GM12878 (cell line): ENCODE data around the gene ADGRD2. TPM values are rescaled to one million over a fixed set of nuclear protein-coding genes. Genes with fewer than 3 reads are reported as not detected.
A peak's percentile ranks its signal among the peaks of the same experiment; 100 is the strongest.

Source experiments
- ATAC-seq: fragments of 200-7000 bp; cut with Tn5 transposase; 3 replicates; pipeline ENCODE4 v1.9.1; 2020; ENCODE audit warnings: mild to moderate bottlenecking, moderate library complexity
- BruUV-seq: library from RNA; stranded (reverse); fragments of 400-500 nt; replicated peaks from 2 replicates; lab custom pipeline; 2021; lab: Mats Ljungman, UMichigan
- CTCF ChIA-PET: fragments of 300-600 bp; sonication (Branson Sonifier 250); formaldehyde crosslinking; extraction: SDS; loops from one replicate; lab custom pipeline; 2021; ENCODE audit warnings: inconsistent platforms; lab: Yijun Ruan, JAX
- POLR2A ChIA-PET: fragments of 350-600 bp; formaldehyde crosslinking; extraction: SDS; loops from one replicate; lab custom pipeline; 2021; ENCODE audit warnings: inconsistent platforms; lab: Charles Lee
- RAD21 ChIA-PET: fragments of 300-600 bp; sonication (Branson Sonifier 250); formaldehyde crosslinking; loops from one replicate; lab custom pipeline; 2023; ENCODE audit warnings: antibody characterized with exemption; ENCODE audit not compliant: unreplicated experiment; lab: Charles Lee
- SMC1A ChIA-PET: fragments of 300-600 bp; sonication (Branson Sonifier 250); formaldehyde crosslinking; loops from one replicate; lab custom pipeline; 2023; ENCODE audit not compliant: unreplicated experiment, uncharacterized antibody; lab: Charles Lee
- DNase-seq: peaks from one replicate; pipeline ENCODE4 v3.0.0-alpha.2; 2011; ENCODE audit warnings: low read depth, low spot score
- FAIRE-seq: peaks from 3 replicates; lab custom pipeline; 2011; peaks lifted over from hg19 to GRCh38; lab: Jason Lieb, UNC
- H2AFZ ChIP-seq: 2 replicates; pipeline ENCODE4 v1.6.0; 2011; ENCODE audit warnings: low read depth, low read length, control low read depth; ENCODE audit not compliant: control insufficient read depth
- H3K27ac ChIP-seq: 2 replicates; pipeline ENCODE4 v1.5.1; 2011; ENCODE audit warnings: control low read depth; ENCODE audit not compliant: control insufficient read depth, insufficient read depth
- H3K27me3 ChIP-seq, 2 experiments: replicated peaks in 1 of 2; 2 replicates each; pipeline versions ENCODE4 v1.6.0 to v1.6.1; 2011; ENCODE audit warnings: low read length in 1 of 2; ENCODE audit not compliant: control insufficient read depth in 2 of 2, insufficient read depth in 2 of 2
- H3K36me3 ChIP-seq, 2 experiments: 2 replicates each; pipeline ENCODE4 v1.5.1; 2011; ENCODE audit warnings: low read length in 1 of 2; ENCODE audit not compliant: control insufficient read depth in 2 of 2, insufficient read depth in 2 of 2
- H3K4me1 ChIP-seq: 2 replicates; pipeline ENCODE4 v1.6.1; 2011; ENCODE audit warnings: mild to moderate bottlenecking, low read length, moderate library complexity, mixed read lengths; ENCODE audit not compliant: control insufficient read depth, insufficient read depth
- H3K4me2 ChIP-seq: 2 replicates; pipeline ENCODE4 v1.6.0; 2011; ENCODE audit warnings: control low read depth; ENCODE audit not compliant: control insufficient read depth, insufficient read depth
- H3K4me3 ChIP-seq: fragments of 200-600 bp; sonication (generic); 2 replicates; pipeline ENCODE4 v1.5.1; 2016
- H3K79me2 ChIP-seq: 2 replicates; pipeline ENCODE4 v1.6.0; 2011; ENCODE audit warnings: low read length; ENCODE audit not compliant: control insufficient read depth, insufficient read depth
- H3K9ac ChIP-seq: 2 replicates; pipeline ENCODE4 v1.8.0; 2011; ENCODE audit warnings: low read length, control low read depth, mixed read lengths; ENCODE audit not compliant: control insufficient read depth, insufficient read depth
- H3K9me3 ChIP-seq: replicated peaks from 3 replicates; pipeline ENCODE4 v1.5.1; 2011; ENCODE audit warnings: mild to moderate bottlenecking, low read length; ENCODE audit not compliant: control insufficient read depth, insufficient read depth
- H4K20me1 ChIP-seq: 2 replicates; pipeline ENCODE4 v1.6.0; 2011; ENCODE audit not compliant: control insufficient read depth, insufficient read depth
- CTCF ChIP-seq, 3 experiments: IDR thresholded peaks in 2 of 3; conservative IDR thresholded peaks in 1 of 3; 2 replicates each; pipeline ENCODE4 v1.5.1; 2011; ENCODE audit warnings: low read depth in 3 of 3, low read length in 3 of 3, mild to moderate bottlenecking in 3 of 3, control low read depth in 2 of 3, moderate library complexity in 2 of 3, inconsistent platforms in 1 of 3, mixed read lengths in 1 of 3; ENCODE audit not compliant: control insufficient read depth in 2 of 3, insufficient read depth in 1 of 3; ENCODE audit errors: extremely low read depth in 1 of 3
- SIX5 ChIP-seq: IDR thresholded peaks from 2 replicates; pipeline ENCODE4 v1.6.1; 2011; ENCODE audit warnings: mild to moderate bottlenecking, low read depth, low read length, moderate library complexity; ENCODE audit not compliant: severe bottlenecking
- WGBS: methylation state at CpG from one replicate; pipeline ENCODE4 v1.1.6; 2016; ENCODE audit warnings: low lambda C conversion rate; ENCODE audit not compliant: insufficient replicate concordance, insufficient coverage; ENCODE audit errors: missing lambda C conversion rate; 5-methylcytosine and 5-hydroxymethylcytosine counted together
- in situ Hi-C: fragments of 300-500 bp; cut with MboI; formaldehyde crosslinking; loops from 9 replicates; pipeline ENCODE4 v1.14.3; 2018; ENCODE audit warnings: mixed read lengths
- intact Hi-C: fragments of 100-400 bp; cut with micrococcal nuclease; formaldehyde crosslinking; loops from one replicate; pipeline ENCODE4 v1.14.2; 2022; ENCODE audit not compliant: unreplicated experiment
- polyA plus RNA-seq, 11 experiments: library from polyadenylated mRNA; depleted of rRNA in 4 of 11; unstranded in 6 of 11; stranded (reverse) in 5 of 11; fragments of >200 nt; fragmentation: Nextera tagmentation in 4 of 11; fragmentation: Illumina TruSeq in 1 of 11; extraction: Ambion mirVana in 4 of 11; extraction: Trizol in 1 of 11; gene quantifications; 1 replicate in 1 of 11; 2 replicates in 10 of 11; pipeline versions ENCODE4 v1.2.1 to v1.2.3, GENCODE V29; 2011 to 2016; ENCODE audit warnings: inconsistent platforms in 2 of 11, missing spikeins in 2 of 11, low read depth in 1 of 11
- total RNA-seq, 4 experiments: library from RNA; depleted of rRNA in 3 of 4; stranded (reverse); fragments of >200 nt in 3 of 4; fragmentation: Illumina TruSeq in 1 of 4; extraction: Trizol in 1 of 4; gene quantifications; 2 replicates each; pipeline versions ENCODE4 v1.2.1 to v1.2.3, GENCODE V29; 2013 to 2021

Gene ADGRD2
- total and polyA plus RNA-seq, 10 of the 15 experiments (the other 5 are each of a cell fraction or from before 2014, with no cell fraction given), result not detected

- TF ChIP-seq SIX5, result no peak
- TF ChIP-seq CTCF (IDR thresholded peaks at IDR 0.05 in 2 of 3, conservative IDR thresholded peaks at IDR 0.05 in 1 of 3; ENCODE audit: control insufficient read depth in 2 of 3, extremely low read depth in 1 of 3, insufficient read depth in 1 of 3, low read depth in 3 of 3, low read length in 3 of 3), result peak in 2 of 3 experiments; percentile 14 to 38; a peak in 3 of 6 replicates
- H3K27me3 ChIP-seq, result no peaks in the 10 kb centered on the region
- CTCF ChIA-PET, result interaction anchor here (0.5 to 1.5 kb wide), 18 partner anchors 8 to 1159 kb away, joined by 3 to 7 read pairs (median 3); no protein-coding TSS in a partner anchor
- no peak overlapping the region for H3K4me2 ChIP-seq
- no peaks in the 10 kb centered on the region for H4K20me1 ChIP-seq
- RAD21 ChIA-PET, result interaction anchor here (0.7 to 1.0 kb wide), 2 partner anchors 10 to 127 kb away, joined by 3 read pairs; no protein-coding TSS in a partner anchor
- H3K79me2 ChIP-seq, result peaks cover 19% of the 10 kb centered on the region
- in situ Hi-C loops (no loop called here), intact Hi-C loops (no loop called here)
- peaks cover 4 to 14% of the 10 kb centered on the region in 2 experiments for H3K36me3 ChIP-seq
- ATAC-seq (peak; percentile 21; the same call in 1 of the 3 replicates), DNase-seq (no peak), FAIRE-seq (no peak)
- H3K4me1 ChIP-seq, result no peaks in the 10 kb centered on the region
- H3K9ac ChIP-seq, result no peak overlapping the region
- POLR2A ChIA-PET, result interaction anchor here (0.6 kb wide), 1 partner anchor 22 kb away, joined by 3 read pairs; no protein-coding TSS in a partner anchor
- no TSS peak for BruUV-seq
- no peak overlapping the region for H2AFZ ChIP-seq
- SMC1A ChIA-PET, result interaction anchor here (0.7 to 1.3 kb wide), 6 partner anchors 12 to 283 kb away, joined by 3 to 7 read pairs (median 3); no protein-coding TSS in a partner anchor
- H3K4me3 ChIP-seq, result no peak overlapping the region
- 63% methylated on average over 3 of the region's 3 CpGs for WGBS
- H3K9me3 ChIP-seq, result no peaks in the 10 kb centered on the region
- no peak overlapping the region for H3K27ac ChIP-seq
Observed at GRCh38 chr9:124410321-124410913, 39.8 kb upstream of the ADGRD2 start.
